Measurements from ENCODE around the gene HEPACAM2. TPM values are rescaled to one million over a fixed set of nuclear protein-coding genes. Genes with fewer than 3 reads are reported as not detected.
A peak's percentile ranks its signal among the peaks of the same experiment; 100 is the strongest.

Gene HEPACAM2
- total and polyA plus RNA-seq, 4 experiments from 2014 or later: 0.15 TPM; not detected in 3

DNA sequence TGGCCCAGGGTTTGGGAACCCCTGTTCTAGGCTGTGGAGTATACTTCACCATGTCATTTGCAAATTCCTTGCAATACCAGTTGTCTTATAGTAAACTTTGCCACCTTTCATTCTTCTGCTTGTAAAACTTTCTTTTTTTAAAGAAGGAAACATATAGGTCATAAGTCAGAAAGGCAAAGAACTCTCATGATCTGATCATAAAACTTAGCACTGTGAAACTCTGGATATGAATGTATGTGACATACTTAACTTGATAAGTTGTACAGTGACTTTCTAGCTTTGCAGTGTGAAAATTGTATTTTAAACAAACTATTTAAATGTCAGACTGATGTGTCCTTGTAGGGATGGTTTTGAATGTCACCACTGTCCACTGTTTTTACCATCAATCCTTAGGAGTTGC is 47.1 kb downstream of the HEPACAM2 start:
- no peaks in the 10 kb centered on the region for H3K36me3 ChIP-seq (ENCODE audit: insufficient read depth, low read length)
- POLR2A ChIA-PET (ENCODE audit: partially characterized antibody): no interaction called here
- no peaks in the 10 kb centered on the region for H3K9me3 ChIP-seq (ENCODE audit: control insufficient read depth in 1 of 2, low read length in 2 of 2)
- Mint-ChIP-seq H3K4me3 (no peak overlapping the region), H3K27me3 (peaks cover 2 to 4% of the 10 kb centered on the region in 2 donors), H3K27ac (no peak overlapping the region), H3K4me1 (no peaks in the 10 kb centered on the region), H3K36me3 (no peaks in the 10 kb centered on the region), H3K9me3 (no peaks in the 10 kb centered on the region)
- no peak for DNase-seq
- intact Hi-C loops (cut with micrococcal nuclease): no loop called here
- no peaks in the 10 kb centered on the region for H3K27me3 ChIP-seq (ENCODE audit: insufficient read depth, low read length)
- H3K4me3 ChIP-seq (ENCODE audit: low read length in 2 of 2): no peak overlapping the region
- CTCF ChIA-PET (ENCODE audit: partially characterized antibody): interaction anchor here (0.8 to 1.6 kb wide), 3 partner anchors 8 to 62 kb away, joined by 3 read pairs; no protein-coding TSS in a partner anchor
- no peaks in the 10 kb centered on the region for H3K4me1 ChIP-seq (ENCODE audit: insufficient read depth, low read length)
- no peak overlapping the region for H3K27ac ChIP-seq (ENCODE audit: low read depth, low read length)

DNA sequence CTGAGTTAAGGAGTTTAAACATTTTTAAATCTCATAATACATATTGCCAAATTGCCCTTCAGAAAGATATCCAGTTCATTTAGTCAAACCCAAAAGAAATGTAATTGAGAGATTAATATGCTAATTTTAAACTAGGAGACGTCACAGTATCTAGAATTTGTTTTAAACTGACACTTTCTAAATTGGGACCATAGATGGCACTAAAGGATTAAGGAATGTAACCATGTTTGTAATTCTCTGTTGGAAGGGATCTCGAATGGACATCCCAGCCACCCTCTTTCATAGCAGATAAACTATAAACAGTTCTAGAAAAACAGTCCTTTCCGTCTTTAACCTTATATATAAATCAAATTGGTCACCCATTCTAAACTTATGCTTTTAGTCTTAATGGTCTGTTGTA is 48.1 kb downstream of the HEPACAM2 start:
- no peak overlapping the region for H3K27ac Mint-ChIP-seq
- Histone ChIP-seq H3K27me3 (ENCODE audit: insufficient read depth, low read length) (no peaks in the 10 kb centered on the region), H3K9me3 (ENCODE audit: control insufficient read depth in 1 of 2, low read length in 2 of 2) (no peaks in the 10 kb centered on the region), H3K27ac (ENCODE audit: low read depth, low read length) (no peak overlapping the region), H3K4me1 (ENCODE audit: insufficient read depth, low read length) (no peaks in the 10 kb centered on the region), H3K4me3 (ENCODE audit: low read length in 2 of 2) (no peak overlapping the region), H3K36me3 (ENCODE audit: insufficient read depth, low read length) (no peaks in the 10 kb centered on the region)
- POLR2A ChIA-PET (ENCODE audit: partially characterized antibody): no interaction called here
- DNase-seq: no peak
- H3K36me3 Mint-ChIP-seq: no peaks in the 10 kb centered on the region
- no peaks in the 10 kb centered on the region for H3K4me1 Mint-ChIP-seq
- peaks cover 0 to 8% of the 10 kb centered on the region in 2 donors for H3K27me3 Mint-ChIP-seq
- CTCF ChIA-PET (ENCODE audit: partially characterized antibody): interaction anchor here (0.8 to 1.0 kb wide), 3 partner anchors 9 to 63 kb away, joined by 3 read pairs; no protein-coding TSS in a partner anchor
- peaks cover 0 to 4% (median 0%) of the 10 kb centered on the region in 8 donors for H3K9me3 Mint-ChIP-seq
- intact Hi-C loops (cut with micrococcal nuclease): no loop called here
- no peak overlapping the region for H3K4me3 Mint-ChIP-seq

DNA sequence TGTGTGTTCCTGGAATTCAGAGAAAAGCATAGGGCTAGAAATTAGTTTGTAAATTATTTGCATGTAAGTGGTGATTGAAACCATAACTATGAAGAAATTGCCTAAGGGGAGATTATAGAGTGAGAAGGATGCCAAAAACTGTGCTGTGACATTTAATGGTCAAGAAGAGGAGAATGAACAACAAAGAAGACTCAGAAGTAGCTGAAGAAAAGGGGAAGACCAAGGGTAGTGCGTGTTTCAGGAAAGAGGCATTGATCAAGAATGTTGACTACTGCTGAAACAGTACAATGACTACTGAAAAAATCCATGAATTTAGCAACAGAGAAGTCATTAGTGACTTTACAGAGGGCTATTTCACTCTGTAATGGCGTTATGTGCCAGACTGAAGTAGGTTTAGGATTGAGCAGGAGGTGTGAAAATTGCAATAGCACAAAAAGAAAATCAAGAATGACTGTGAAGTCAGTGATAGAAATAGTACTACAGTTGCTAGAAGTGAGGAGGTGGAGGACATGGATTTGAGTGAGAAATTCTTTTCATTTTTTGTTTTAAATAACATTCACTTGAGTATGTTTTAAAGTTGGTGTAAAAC is 49.2 kb downstream of the HEPACAM2 start:
- no peaks in the 10 kb centered on the region for H3K4me1 ChIP-seq (ENCODE audit: insufficient read depth, low read length)
- no peaks in the 10 kb centered on the region for H3K36me3 Mint-ChIP-seq
- H3K27ac Mint-ChIP-seq: no peak overlapping the region
- H3K4me3 Mint-ChIP-seq: no peak overlapping the region
- peaks cover 0 to 12% (median 5%) of the 10 kb centered on the region in 8 donors for H3K9me3 Mint-ChIP-seq
- H3K27me3 Mint-ChIP-seq: peaks cover 0 to 12% of the 10 kb centered on the region in 2 donors
- ChIA-PET POLR2A (ENCODE audit: partially characterized antibody) (no interaction called here), CTCF (ENCODE audit: partially characterized antibody) (no interaction called here)
- no peaks in the 10 kb centered on the region for H3K4me1 Mint-ChIP-seq
- no peak overlapping the region for H3K4me3 ChIP-seq (ENCODE audit: low read length in 2 of 2)
- no peaks in the 10 kb centered on the region for H3K9me3 ChIP-seq (ENCODE audit: control insufficient read depth in 1 of 2, low read length in 2 of 2)
- no peak for DNase-seq
- H3K36me3 ChIP-seq (ENCODE audit: insufficient read depth, low read length): no peaks in the 10 kb centered on the region
- no peak overlapping the region for H3K27ac ChIP-seq (ENCODE audit: low read depth, low read length)
- no peaks in the 10 kb centered on the region for H3K27me3 ChIP-seq (ENCODE audit: insufficient read depth, low read length)
- intact Hi-C loops (cut with micrococcal nuclease): no loop called here

GRCh38 chr7:93175219-93175618 is 51.0 kb downstream of the HEPACAM2 start:
- Histone ChIP-seq H3K27me3 (ENCODE audit: insufficient read depth, low read length) (no peaks in the 10 kb centered on the region), H3K4me1 (ENCODE audit: insufficient read depth, low read length) (no peaks in the 10 kb centered on the region), H3K4me3 (ENCODE audit: low read length in 2 of 2) (no peak overlapping the region), H3K9me3 (ENCODE audit: control insufficient read depth in 1 of 2, low read length in 2 of 2) (peaks cover 0 to 10% of the 10 kb centered on the region in 2 donors), H3K27ac (ENCODE audit: low read depth, low read length) (no peak overlapping the region), H3K36me3 (ENCODE audit: insufficient read depth, low read length) (no peaks in the 10 kb centered on the region)
- H3K4me3 Mint-ChIP-seq: no peak overlapping the region
- ChIA-PET CTCF (ENCODE audit: partially characterized antibody) (no interaction called here), POLR2A (ENCODE audit: partially characterized antibody) (no interaction called here)
- no peak for DNase-seq
- intact Hi-C loops (cut with micrococcal nuclease): no loop called here
- H3K4me1 Mint-ChIP-seq: no peaks in the 10 kb centered on the region
- H3K27me3 Mint-ChIP-seq: peaks cover 0 to 9% of the 10 kb centered on the region in 2 donors
- H3K36me3 Mint-ChIP-seq: peaks cover 0 to 11% of the 10 kb centered on the region in 2 donors
- peaks cover 3 to 25% (median 17%) of the 10 kb centered on the region in 8 donors for H3K9me3 Mint-ChIP-seq
- H3K27ac Mint-ChIP-seq: no peak overlapping the region

DNA sequence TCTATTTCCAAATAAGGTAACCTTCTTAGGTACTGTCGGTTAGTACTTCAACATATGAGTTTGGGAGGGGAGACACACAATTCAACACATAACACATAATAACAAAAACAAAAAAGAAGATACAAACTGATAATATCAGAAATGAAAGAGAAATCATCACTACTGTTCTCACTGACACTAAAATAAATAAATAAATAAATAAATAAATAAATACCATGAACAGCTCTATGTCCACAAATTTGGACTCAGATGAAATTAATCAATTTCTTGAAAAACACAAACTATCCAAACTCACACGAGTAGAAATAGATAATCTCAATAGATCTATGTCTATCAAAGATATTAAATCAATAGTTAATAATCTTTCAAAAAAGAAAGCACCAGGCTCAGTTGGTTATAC is 53.6 kb downstream of the HEPACAM2 start:
- no peak overlapping the region for H3K27ac Mint-ChIP-seq
- Histone ChIP-seq H3K27ac (ENCODE audit: low read depth, low read length) (no peak overlapping the region), H3K36me3 (ENCODE audit: insufficient read depth, low read length) (no peaks in the 10 kb centered on the region), H3K27me3 (ENCODE audit: insufficient read depth, low read length) (no peaks in the 10 kb centered on the region), H3K4me1 (ENCODE audit: insufficient read depth, low read length) (no peaks in the 10 kb centered on the region), H3K9me3 (ENCODE audit: control insufficient read depth in 1 of 2, low read length in 2 of 2) (peaks cover 0 to 10% of the 10 kb centered on the region in 2 donors), H3K4me3 (ENCODE audit: low read length in 2 of 2) (no peak overlapping the region)
- ChIA-PET POLR2A (ENCODE audit: partially characterized antibody) (no interaction called here), CTCF (ENCODE audit: partially characterized antibody) (no interaction called here)
- peaks cover 2 to 11% of the 10 kb centered on the region in 2 donors for H3K36me3 Mint-ChIP-seq
- no peak overlapping the region for H3K4me3 Mint-ChIP-seq
- intact Hi-C loops (cut with micrococcal nuclease): no loop called here
- peaks cover 12 to 38% (median 26%) of the 10 kb centered on the region in 8 donors for H3K9me3 Mint-ChIP-seq
- no peak for DNase-seq
- no peaks in the 10 kb centered on the region for H3K4me1 Mint-ChIP-seq
- H3K27me3 Mint-ChIP-seq: peaks cover 0 to 9% of the 10 kb centered on the region in 2 donors

DNA sequence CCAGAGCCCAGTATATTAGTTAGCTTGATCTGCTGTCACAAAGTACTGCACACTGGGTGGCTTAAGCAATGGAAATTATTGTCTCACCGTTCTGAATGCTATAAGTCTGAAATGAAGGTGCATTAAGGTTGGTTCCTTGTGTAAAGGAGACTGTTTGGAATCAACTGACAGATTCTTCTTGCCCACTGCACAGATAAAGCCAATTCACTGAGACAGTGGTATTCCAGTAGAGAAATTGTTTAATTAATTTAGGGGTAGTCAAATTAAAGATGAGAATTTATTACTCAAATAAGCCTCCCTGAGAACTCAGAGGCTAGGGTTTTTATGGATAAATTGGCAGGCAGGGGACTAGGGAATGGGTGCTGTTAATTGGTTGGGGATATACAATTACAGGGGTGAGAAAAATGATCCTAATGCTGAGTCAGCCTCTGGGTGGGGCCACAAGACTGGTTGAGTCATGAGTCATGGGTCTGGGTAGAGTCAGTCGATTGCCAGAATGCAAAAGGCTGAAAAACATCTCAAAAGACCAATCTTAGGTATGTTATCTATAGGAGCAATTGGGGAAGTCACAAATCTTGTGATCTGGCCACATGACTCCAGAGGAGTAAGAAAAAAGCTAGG is 54.6 kb downstream of the HEPACAM2 start:
- POLR2A ChIA-PET (ENCODE audit: partially characterized antibody): no interaction called here
- no peak for DNase-seq
- intact Hi-C loops (cut with micrococcal nuclease): no loop called here
- Mint-ChIP-seq H3K27ac (no peak overlapping the region), H3K27me3 (peaks cover 0 to 9% of the 10 kb centered on the region in 2 donors), H3K4me3 (no peak overlapping the region), H3K36me3 (peaks cover 2 to 11% of the 10 kb centered on the region in 2 donors), H3K4me1 (no peaks in the 10 kb centered on the region), H3K9me3 (peaks cover 16 to 43% (median 26%) of the 10 kb centered on the region in 8 donors)
- H3K36me3 ChIP-seq (ENCODE audit: insufficient read depth, low read length): no peaks in the 10 kb centered on the region
- peaks cover 0 to 10% of the 10 kb centered on the region in 2 donors for H3K9me3 ChIP-seq (ENCODE audit: control insufficient read depth in 1 of 2, low read length in 2 of 2)
- no peak overlapping the region for H3K4me3 ChIP-seq (ENCODE audit: low read length in 2 of 2)
- no peak overlapping the region for H3K27ac ChIP-seq (ENCODE audit: low read depth, low read length)
- H3K27me3 ChIP-seq (ENCODE audit: insufficient read depth, low read length): no peaks in the 10 kb centered on the region
- CTCF ChIA-PET (ENCODE audit: partially characterized antibody): interaction anchor here (0.6 kb wide), 1 partner anchor 1200 kb away, joined by 3 read pairs; no protein-coding TSS in a partner anchor
- no peaks in the 10 kb centered on the region for H3K4me1 ChIP-seq (ENCODE audit: insufficient read depth, low read length)

DNA sequence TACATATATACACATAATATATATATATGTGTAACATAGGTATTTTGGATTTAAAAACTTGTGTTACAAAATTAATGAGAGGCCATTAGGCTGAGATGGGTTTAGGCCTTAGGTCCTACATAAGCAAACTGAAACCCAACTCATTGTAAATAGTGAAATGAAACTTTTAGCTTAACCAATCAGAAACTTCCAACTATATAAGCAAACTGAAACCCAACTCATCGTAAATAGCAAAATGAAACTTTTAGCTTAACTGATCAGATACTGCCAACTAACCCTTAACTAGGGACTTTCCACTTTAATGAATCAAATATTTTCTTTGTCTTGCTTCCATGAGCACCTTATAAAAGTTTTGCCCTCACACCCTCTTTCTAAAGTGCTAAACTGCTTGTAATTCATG is 60.8 kb downstream of the HEPACAM2 start:
- ChIA-PET CTCF (ENCODE audit: partially characterized antibody) (interaction anchor here (1.1 to 1.4 kb wide), 2 partner anchors 14 to 63 kb away, joined by 3 to 5 read pairs; no protein-coding TSS in a partner anchor), POLR2A (ENCODE audit: partially characterized antibody) (no interaction called here)
- H3K27me3 ChIP-seq (ENCODE audit: insufficient read depth, low read length): no peaks in the 10 kb centered on the region
- Mint-ChIP-seq H3K27me3 (no peaks in the 10 kb centered on the region), H3K4me3 (peak overlapping the region in 6 of 8 donors; percentile 27 to 72 (median 36)), H3K9me3 (peaks cover 4 to 37% (median 15%) of the 10 kb centered on the region in 8 donors), H3K27ac (peak overlapping the region in 5 of 7 donors; percentile 43 to 85 (median 65)), H3K36me3 (peaks cover 0 to 2% of the 10 kb centered on the region in 2 donors), H3K4me1 (peaks cover 4 to 16% (median 6%) of the 10 kb centered on the region in 4 donors)
- H3K4me3 ChIP-seq (ENCODE audit: low read length in 2 of 2): no peak overlapping the region
- no peak overlapping the region for H3K27ac ChIP-seq (ENCODE audit: low read depth, low read length)
- no peaks in the 10 kb centered on the region for H3K9me3 ChIP-seq (ENCODE audit: control insufficient read depth in 1 of 2, low read length in 2 of 2)
- no peaks in the 10 kb centered on the region for H3K36me3 ChIP-seq (ENCODE audit: insufficient read depth, low read length)
- peak in 4 of 5 donors; percentile 21 to 41 (median 27) for DNase-seq
- H3K4me1 ChIP-seq (ENCODE audit: insufficient read depth, low read length): peaks cover 4% of the 10 kb centered on the region
- intact Hi-C loops (cut with micrococcal nuclease): no loop called here
